IPS-18a (cell line): ENCODE measurements around the gene NAV3.

ENCODE experiments used
- H3K27ac ChIP-seq: one replicate; pipeline ENCODE4 v1.5.1; 2013; ENCODE audit warnings: low read length
- H3K27me3 ChIP-seq: one replicate; pipeline ENCODE4 v1.6.1; 2013; ENCODE audit warnings: mild to moderate bottlenecking, low read length; ENCODE audit not compliant: control insufficient read depth, insufficient read depth
- H3K36me3 ChIP-seq: one replicate; pipeline ENCODE4 v1.6.1; 2013; ENCODE audit warnings: low read depth, low read length; ENCODE audit not compliant: control insufficient read depth
- H3K4me1 ChIP-seq: one replicate; pipeline ENCODE4 v1.6.1; 2013; ENCODE audit warnings: low read depth, low read length; ENCODE audit not compliant: control insufficient read depth
- H3K4me3 ChIP-seq: one replicate; pipeline ENCODE4 v1.5.1; 2013; ENCODE audit warnings: low read length
- H3K9ac ChIP-seq: one replicate; pipeline ENCODE4 v1.6.1; 2013; ENCODE audit warnings: mild to moderate bottlenecking, low read length, moderate library complexity
- H3K9me3 ChIP-seq: one replicate; pipeline ENCODE4 v1.6.1; 2013; ENCODE audit warnings: low read depth, low read length; ENCODE audit not compliant: control insufficient read depth

NAV3 gene

DNA sequence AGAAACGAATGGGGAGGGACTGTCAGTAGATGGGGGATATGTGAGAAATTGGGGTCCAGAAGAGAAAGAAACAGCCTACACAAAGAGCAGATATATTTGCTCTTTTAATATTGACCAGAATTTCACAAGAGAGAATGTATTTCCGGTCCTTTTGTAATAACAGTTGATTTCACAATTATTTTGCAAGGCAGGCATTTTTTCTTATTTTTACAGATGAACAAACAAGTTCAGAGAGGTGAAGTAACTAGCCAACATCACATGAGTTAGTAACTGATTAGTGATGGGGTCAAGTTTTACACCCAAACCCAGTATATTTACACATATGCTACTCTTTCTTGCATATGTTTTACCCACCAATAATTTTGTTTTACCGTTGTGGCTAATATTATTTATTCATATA is 188.2 kb downstream of the NAV3 start:
- Histone ChIP-seq H3K27me3 (no peaks in the 10 kb centered on the region), H3K4me1 (no peaks in the 10 kb centered on the region), H3K9ac (no peak overlapping the region), H3K9me3 (no peaks in the 10 kb centered on the region), H3K27ac (no peak overlapping the region), H3K4me3 (no peak overlapping the region), H3K36me3 (no peaks in the 10 kb centered on the region)

DNA sequence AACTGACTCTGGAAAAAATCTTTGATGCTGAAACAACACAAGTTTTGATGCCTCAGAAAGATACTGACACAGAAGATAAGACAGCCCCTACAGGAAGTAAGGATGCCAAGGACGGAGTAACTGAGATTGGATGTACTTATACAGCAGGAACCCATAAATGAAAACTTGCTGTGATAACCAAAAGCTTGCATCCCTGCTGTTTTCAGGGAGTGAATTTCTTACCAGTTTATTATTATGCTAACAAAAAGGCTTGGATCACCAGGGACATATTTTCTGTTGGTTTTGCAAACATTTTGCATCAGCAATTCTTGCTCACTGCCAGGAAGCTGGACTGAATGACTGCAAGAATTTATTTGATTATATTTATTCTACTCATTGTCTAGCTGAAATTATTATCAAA is 197.7 kb downstream of the NAV3 start:
- H3K27ac ChIP-seq: no peak overlapping the region
- no peaks in the 10 kb centered on the region for H3K4me1 ChIP-seq
- H3K4me3 ChIP-seq: no peak overlapping the region
- no peaks in the 10 kb centered on the region for H3K9me3 ChIP-seq
- H3K36me3 ChIP-seq: no peaks in the 10 kb centered on the region
- no peaks in the 10 kb centered on the region for H3K27me3 ChIP-seq
- H3K9ac ChIP-seq: no peak overlapping the region

DNA sequence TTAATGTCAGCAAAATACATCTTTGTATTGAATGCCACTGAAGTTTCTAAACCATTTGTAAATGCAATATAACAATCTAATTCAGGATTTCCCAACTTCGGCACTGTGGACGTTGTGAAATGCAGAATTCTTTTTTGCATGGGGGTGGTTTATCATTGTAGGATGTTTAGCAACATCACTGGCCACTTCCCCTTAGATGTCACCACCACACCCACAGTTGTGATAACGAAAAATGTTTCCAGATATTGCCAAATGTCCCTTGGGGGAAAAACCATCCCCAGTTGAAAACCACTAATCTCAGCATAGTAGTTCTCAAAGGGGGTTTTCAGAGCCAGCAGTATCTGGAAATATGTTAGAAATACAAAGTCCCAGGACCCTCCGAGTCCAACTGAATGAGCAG is 203.3 kb downstream of the NAV3 start:
- no peak overlapping the region for H3K4me3 ChIP-seq
- H3K36me3 ChIP-seq: no peaks in the 10 kb centered on the region
- H3K4me1 ChIP-seq: no peaks in the 10 kb centered on the region
- no peaks in the 10 kb centered on the region for H3K9me3 ChIP-seq
- no peak overlapping the region for H3K9ac ChIP-seq
- H3K27ac ChIP-seq: no peak overlapping the region
- H3K27me3 ChIP-seq: no peaks in the 10 kb centered on the region

DNA sequence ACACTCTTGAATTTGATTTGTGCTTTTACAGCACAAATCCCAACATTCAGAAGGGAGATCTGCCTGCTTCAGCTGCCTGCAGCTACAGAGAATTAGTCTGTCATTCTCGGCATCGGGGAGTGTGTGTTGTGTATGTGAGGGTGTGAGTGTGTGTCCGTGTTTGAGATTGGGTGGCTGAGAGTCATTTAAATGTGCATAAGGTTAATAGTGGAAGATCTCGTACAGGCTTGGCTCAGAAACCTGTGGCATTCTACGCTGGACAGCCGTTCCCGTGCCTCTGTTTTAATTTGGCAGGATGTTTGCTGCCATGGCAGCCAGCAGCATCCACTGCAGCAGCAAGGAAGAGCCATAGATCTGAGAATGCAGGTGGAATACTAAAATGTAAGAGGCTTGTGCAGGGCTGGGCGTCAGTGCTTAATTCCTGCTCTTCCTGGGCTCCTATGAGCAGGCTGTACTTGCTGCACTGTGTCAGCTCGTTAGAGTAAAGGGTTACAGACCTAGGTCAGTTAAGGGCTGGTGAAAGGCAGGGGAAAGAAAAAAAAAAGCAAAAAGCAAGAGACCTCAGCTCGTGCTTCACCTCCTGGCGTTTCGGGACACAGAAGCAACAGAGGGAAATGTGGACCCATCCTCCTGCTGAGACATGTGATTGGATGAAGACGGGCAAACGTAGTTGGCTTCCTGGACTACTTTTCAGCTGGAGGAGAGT is 205.4 kb downstream of the NAV3 start:
- no peaks in the 10 kb centered on the region for H3K4me1 ChIP-seq
- H3K9me3 ChIP-seq: no peaks in the 10 kb centered on the region
- H3K9ac ChIP-seq: no peak overlapping the region
- no peaks in the 10 kb centered on the region for H3K36me3 ChIP-seq
- H3K27me3 ChIP-seq: no peaks in the 10 kb centered on the region
- no peak overlapping the region for H3K27ac ChIP-seq
- no peak overlapping the region for H3K4me3 ChIP-seq

DNA sequence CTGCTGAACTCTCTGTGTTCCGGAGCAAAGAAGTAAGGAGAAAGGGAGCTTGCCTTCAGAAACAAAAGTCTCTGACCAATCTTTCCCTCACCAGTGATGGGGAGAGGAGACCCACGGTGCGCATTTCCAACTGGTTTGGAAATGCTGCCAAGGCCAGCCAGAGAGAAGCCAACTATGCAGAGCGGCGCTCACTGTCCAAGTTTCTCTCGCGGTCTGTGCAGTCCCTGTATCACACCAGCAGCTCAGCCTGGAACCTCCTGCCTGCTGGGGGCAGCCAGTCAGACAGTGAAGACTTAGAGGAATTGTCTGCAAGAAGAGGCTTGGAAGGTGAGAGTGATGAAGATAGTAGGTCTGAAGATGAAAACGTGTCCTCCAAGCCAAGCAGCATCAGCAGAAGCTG is 206.2 kb downstream of the NAV3 start:
- no peaks in the 10 kb centered on the region for H3K36me3 ChIP-seq
- H3K4me1 ChIP-seq: no peaks in the 10 kb centered on the region
- no peaks in the 10 kb centered on the region for H3K27me3 ChIP-seq
- no peak overlapping the region for H3K27ac ChIP-seq
- no peak overlapping the region for H3K4me3 ChIP-seq
- no peaks in the 10 kb centered on the region for H3K9me3 ChIP-seq
- H3K9ac ChIP-seq: no peak overlapping the region

DNA sequence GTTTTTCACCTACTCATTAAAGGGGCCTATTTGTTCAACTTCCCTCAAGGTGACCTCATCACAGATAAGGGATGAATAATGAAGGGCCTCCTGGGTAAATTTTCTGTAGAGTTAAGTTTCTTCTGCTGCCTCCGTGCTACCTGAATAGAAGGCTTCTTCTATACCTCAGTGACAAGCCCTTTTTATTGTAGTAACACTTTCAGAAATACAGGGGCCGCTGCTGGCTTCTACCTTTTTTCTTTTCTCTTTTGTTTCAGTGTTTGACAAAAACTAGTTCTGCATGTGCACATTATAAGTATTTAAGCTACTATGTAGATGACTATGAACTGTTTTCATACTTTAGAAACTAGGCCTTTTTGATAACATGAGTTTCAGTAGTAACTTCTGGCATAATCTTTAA is 207.0 kb downstream of the NAV3 start:
- H3K27me3 ChIP-seq: no peaks in the 10 kb centered on the region
- no peaks in the 10 kb centered on the region for H3K9me3 ChIP-seq
- H3K36me3 ChIP-seq: no peaks in the 10 kb centered on the region
- no peak overlapping the region for H3K9ac ChIP-seq
- no peak overlapping the region for H3K27ac ChIP-seq
- no peaks in the 10 kb centered on the region for H3K4me1 ChIP-seq
- H3K4me3 ChIP-seq: no peak overlapping the region

DNA sequence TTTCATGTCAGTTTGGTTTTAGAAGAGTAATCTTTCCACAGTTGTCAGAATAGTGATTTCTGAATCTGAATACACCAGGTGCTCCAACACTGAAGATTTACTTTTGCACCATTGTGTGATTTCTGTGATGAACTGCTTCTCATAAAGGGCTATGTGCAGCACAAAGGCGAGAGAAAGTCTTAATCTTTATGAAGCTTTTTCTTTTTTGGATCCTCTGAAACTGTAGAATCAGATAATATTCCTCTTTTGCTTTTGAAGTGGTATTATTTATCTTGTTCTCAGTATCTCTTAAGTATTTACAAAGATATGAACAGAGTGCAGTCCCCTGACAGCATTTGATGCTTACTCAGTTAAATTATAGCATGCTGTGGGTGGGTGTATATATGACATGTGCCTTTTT is 207.8 kb downstream of the NAV3 start:
- H3K27me3 ChIP-seq: no peaks in the 10 kb centered on the region
- no peaks in the 10 kb centered on the region for H3K36me3 ChIP-seq
- H3K4me1 ChIP-seq: no peaks in the 10 kb centered on the region
- H3K4me3 ChIP-seq: no peak overlapping the region
- H3K27ac ChIP-seq: no peak overlapping the region
- no peaks in the 10 kb centered on the region for H3K9me3 ChIP-seq
- H3K9ac ChIP-seq: no peak overlapping the region

DNA sequence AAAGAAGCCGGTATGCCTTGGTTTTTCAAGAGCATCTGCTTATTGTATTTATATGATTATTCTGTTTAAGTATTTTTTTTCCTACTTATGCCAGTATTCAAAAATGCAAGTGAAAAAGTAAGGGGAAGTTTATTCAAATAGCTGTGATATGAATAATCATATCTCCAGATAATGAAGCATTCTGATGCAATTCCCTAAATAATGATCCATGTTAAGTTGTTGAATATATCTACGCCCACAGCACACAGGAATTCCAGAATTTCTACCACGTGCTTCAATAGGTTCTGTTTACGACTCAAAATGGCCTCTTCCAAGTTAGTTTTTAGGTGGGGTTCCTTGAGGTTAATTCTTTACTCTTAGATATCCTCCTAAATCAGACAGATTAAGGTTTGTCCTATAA is 208.3 kb downstream of the NAV3 start:
- Histone ChIP-seq H3K27me3 (no peaks in the 10 kb centered on the region), H3K4me1 (no peaks in the 10 kb centered on the region), H3K4me3 (no peak overlapping the region), H3K9me3 (no peaks in the 10 kb centered on the region), H3K27ac (no peak overlapping the region), H3K36me3 (no peaks in the 10 kb centered on the region), H3K9ac (no peak overlapping the region)

DNA sequence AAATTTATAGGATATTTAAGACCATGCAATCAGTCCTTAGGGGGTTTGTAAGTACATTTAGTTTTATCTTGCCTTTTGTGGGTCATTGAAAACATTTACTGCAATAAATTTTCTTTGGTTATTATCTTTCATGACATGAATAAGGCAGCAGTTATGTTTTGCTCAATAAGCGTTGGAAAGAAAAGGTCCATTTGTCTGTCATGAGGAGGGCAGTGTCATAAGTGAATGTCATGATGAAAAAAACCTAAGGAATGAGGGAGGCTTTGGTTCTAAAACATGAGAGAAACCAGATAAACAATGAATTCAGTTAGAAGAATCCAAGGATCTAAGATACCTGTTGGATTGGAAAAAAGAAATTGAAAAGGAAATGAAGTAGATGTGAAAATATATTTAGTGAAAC is 209.4 kb downstream of the NAV3 start:
- no peak overlapping the region for H3K4me3 ChIP-seq
- no peaks in the 10 kb centered on the region for H3K27me3 ChIP-seq
- no peak overlapping the region for H3K9ac ChIP-seq
- H3K36me3 ChIP-seq: no peaks in the 10 kb centered on the region
- no peak overlapping the region for H3K27ac ChIP-seq
- no peaks in the 10 kb centered on the region for H3K4me1 ChIP-seq
- H3K9me3 ChIP-seq: no peaks in the 10 kb centered on the region

DNA sequence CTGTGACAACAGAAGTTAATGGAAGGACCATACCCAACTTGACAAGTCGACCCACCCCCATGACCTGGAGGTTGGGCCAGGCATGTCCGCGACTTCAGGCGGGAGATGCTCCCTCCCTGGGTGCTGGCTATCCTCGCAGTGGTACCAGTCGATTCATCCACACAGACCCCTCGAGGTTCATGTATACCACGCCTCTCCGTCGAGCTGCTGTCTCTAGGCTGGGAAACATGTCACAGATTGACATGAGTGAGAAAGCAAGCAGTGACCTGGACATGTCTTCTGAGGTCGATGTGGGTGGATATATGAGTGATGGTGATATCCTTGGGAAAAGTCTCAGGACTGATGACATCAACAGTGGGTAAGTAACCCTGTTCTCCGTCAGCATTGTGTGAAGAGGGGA is 220.1 kb downstream of the NAV3 start:
- H3K27ac ChIP-seq: no peak overlapping the region
- no peaks in the 10 kb centered on the region for H3K36me3 ChIP-seq
- H3K9ac ChIP-seq: no peak overlapping the region
- no peaks in the 10 kb centered on the region for H3K4me1 ChIP-seq
- H3K4me3 ChIP-seq: no peak overlapping the region
- H3K9me3 ChIP-seq: peaks cover 3% of the 10 kb centered on the region
- no peaks in the 10 kb centered on the region for H3K27me3 ChIP-seq

DNA sequence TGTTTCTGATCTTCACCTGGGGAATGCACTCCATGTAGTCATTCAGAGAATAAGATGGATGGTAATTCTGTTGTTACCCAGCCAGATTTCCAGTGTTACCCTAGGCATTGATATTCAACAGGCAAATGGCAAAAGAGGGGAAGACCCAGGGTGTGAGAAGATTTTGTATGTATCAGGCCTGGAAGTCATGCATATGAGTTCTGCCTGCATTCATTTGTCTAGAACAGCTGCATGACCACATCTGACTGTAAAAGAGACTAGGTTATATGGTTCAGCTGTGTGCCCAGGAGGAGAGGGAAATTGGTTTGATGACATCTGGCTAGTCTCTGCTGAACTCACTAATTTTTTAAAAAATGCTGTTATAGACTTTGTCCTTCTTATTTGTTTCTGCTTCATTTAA is 224.9 kb downstream of the NAV3 start:
- H3K4me1 ChIP-seq: no peaks in the 10 kb centered on the region
- no peaks in the 10 kb centered on the region for H3K9me3 ChIP-seq
- H3K9ac ChIP-seq: no peak overlapping the region
- no peak overlapping the region for H3K4me3 ChIP-seq
- H3K27me3 ChIP-seq: no peaks in the 10 kb centered on the region
- no peak overlapping the region for H3K27ac ChIP-seq
- no peaks in the 10 kb centered on the region for H3K36me3 ChIP-seq

DNA sequence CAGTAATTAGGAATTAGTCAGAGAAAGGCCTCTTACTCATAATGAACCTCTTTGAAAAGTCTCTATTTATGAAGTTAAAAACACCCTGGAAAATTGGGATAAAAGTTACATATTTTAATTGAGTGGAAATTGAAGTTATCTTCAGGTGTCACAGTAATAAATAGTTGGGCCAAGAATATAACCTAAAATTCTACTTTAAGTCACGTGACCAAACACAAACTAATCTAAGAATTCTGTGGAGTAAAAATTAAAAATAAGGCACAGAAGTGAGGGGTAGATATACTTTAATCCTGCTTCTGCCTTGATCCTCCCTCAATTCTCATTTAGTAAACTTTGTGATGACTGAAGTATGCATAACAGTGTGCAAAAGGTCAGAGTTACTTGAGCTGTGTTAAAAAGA is 226.4 kb downstream of the NAV3 start:
- Histone ChIP-seq H3K4me3 (no peak overlapping the region), H3K9ac (no peak overlapping the region), H3K36me3 (no peaks in the 10 kb centered on the region), H3K4me1 (no peaks in the 10 kb centered on the region), H3K27ac (no peak overlapping the region), H3K27me3 (no peaks in the 10 kb centered on the region), H3K9me3 (no peaks in the 10 kb centered on the region)
